HepG2 (cell line): ENCODE data around the gene DDX59.

ENCODE experiments used
- MAX ChIP-seq: IDR thresholded peaks from 2 replicates; pipeline ENCODE4 v1.6.1; 2012; ENCODE audit warnings: inconsistent platforms
- RAD21 ChIP-seq: fragments of 450-650 bp; formaldehyde crosslinking; IDR thresholded peaks from 2 replicates; pipeline ENCODE4 v1.5.0; 2020; ENCODE audit warnings: mild to moderate bottlenecking
- REST ChIP-seq, 2 experiments: IDR thresholded peaks; 2 replicates each; pipeline ENCODE4 v1.6.1; 2011 to 2012; ENCODE audit warnings: low read length in 2 of 2, borderline replicate concordance in 1 of 2, low read depth in 1 of 2, mild to moderate bottlenecking in 1 of 2, moderate library complexity in 1 of 2
- SMAD3 ChIP-seq: sonication (generic); formaldehyde crosslinking; IDR thresholded peaks from 2 replicates; pipeline ENCODE4 v1.4.0; 2020; ENCODE audit warnings: missing genetic modification reagents
- ZNF431 ChIP-seq: sonication (generic); formaldehyde crosslinking; IDR thresholded peaks from 2 replicates; pipeline ENCODE4 v1.9.0; 2022; ENCODE audit warnings: missing genetic modification reagents, low read depth, mild to moderate bottlenecking, borderline replicate concordance
- ZNF768 ChIP-seq: sonication (generic); formaldehyde crosslinking; IDR thresholded peaks from 2 replicates; pipeline ENCODE4 v1.4.0; 2020; ENCODE audit warnings: missing genetic modification reagents
- ZNF780A ChIP-seq: sonication (generic); formaldehyde crosslinking; IDR thresholded peaks from 2 replicates; pipeline ENCODE4 v1.8.0; 2022; ENCODE audit warnings: mild to moderate bottlenecking, missing genetic modification reagents, moderate library complexity
- TF ChIP-seq, protein P1 (sequence below): sonication (generic); formaldehyde crosslinking; IDR thresholded peaks from 2 replicates; pipeline ENCODE4 v1.5.0; 2020; ENCODE audit warnings: mild to moderate bottlenecking, missing genetic modification reagents, moderate library complexity
- TF ChIP-seq, protein P2 (sequence below): sonication (generic); formaldehyde crosslinking; IDR thresholded peaks from 2 replicates; pipeline ENCODE4 v1.4.0; 2020; ENCODE audit warnings: missing genetic modification reagents, borderline replicate concordance
- TF ChIP-seq, protein P3 (sequence below): sonication (generic); formaldehyde crosslinking; IDR thresholded peaks from 2 replicates; pipeline ENCODE4 v1.9.0; 2021; ENCODE audit warnings: missing genetic modification reagents, borderline replicate concordance

- TF ChIP-seq REST (IDR thresholded peaks at IDR 0.05; ENCODE audit: borderline replicate concordance in 1 of 2, low read depth in 1 of 2, low read length in 2 of 2) = no peak
- TF ChIP-seq MAX = no peak
- TF ChIP-seq, protein P1, sequence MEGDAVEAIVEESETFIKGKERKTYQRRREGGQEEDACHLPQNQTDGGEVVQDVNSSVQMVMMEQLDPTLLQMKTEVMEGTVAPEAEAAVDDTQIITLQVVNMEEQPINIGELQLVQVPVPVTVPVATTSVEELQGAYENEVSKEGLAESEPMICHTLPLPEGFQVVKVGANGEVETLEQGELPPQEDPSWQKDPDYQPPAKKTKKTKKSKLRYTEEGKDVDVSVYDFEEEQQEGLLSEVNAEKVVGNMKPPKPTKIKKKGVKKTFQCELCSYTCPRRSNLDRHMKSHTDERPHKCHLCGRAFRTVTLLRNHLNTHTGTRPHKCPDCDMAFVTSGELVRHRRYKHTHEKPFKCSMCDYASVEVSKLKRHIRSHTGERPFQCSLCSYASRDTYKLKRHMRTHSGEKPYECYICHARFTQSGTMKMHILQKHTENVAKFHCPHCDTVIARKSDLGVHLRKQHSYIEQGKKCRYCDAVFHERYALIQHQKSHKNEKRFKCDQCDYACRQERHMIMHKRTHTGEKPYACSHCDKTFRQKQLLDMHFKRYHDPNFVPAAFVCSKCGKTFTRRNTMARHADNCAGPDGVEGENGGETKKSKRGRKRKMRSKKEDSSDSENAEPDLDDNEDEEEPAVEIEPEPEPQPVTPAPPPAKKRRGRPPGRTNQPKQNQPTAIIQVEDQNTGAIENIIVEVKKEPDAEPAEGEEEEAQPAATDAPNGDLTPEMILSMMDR (CRISPR knock-in tag) = no peak
- TF ChIP-seq ZNF431 = no peak
- no peak for TF ChIP-seq ZNF768 (CRISPR knock-in tag)
- no peak for TF ChIP-seq SMAD3
- TF ChIP-seq, protein P2, sequence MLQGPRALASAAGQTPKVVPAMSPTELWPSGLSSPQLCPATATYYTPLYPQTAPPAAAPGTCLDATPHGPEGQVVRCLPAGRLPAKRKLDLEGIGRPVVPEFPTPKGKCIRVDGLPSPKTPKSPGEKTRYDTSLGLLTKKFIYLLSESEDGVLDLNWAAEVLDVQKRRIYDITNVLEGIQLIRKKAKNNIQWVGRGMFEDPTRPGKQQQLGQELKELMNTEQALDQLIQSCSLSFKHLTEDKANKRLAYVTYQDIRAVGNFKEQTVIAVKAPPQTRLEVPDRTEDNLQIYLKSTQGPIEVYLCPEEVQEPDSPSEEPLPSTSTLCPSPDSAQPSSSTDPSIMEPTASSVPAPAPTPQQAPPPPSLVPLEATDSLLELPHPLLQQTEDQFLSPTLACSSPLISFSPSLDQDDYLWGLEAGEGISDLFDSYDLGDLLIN = no peak
- TF ChIP-seq, protein P3, sequence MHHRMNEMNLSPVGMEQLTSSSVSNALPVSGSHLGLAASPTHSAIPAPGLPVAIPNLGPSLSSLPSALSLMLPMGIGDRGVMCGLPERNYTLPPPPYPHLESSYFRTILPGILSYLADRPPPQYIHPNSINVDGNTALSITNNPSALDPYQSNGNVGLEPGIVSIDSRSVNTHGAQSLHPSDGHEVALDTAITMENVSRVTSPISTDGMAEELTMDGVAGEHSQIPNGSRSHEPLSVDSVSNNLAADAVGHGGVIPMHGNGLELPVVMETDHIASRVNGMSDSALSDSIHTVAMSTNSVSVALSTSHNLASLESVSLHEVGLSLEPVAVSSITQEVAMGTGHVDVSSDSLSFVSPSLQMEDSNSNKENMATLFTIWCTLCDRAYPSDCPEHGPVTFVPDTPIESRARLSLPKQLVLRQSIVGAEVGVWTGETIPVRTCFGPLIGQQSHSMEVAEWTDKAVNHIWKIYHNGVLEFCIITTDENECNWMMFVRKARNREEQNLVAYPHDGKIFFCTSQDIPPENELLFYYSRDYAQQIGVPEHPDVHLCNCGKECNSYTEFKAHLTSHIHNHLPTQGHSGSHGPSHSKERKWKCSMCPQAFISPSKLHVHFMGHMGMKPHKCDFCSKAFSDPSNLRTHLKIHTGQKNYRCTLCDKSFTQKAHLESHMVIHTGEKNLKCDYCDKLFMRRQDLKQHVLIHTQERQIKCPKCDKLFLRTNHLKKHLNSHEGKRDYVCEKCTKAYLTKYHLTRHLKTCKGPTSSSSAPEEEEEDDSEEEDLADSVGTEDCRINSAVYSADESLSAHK = no peak
- TF ChIP-seq ZNF780A (CRISPR knock-in tag) = no peak
- TF ChIP-seq RAD21 (CRISPR knock-in tag) = no peak
These were observed 3.8 kb downstream of the DDX59 start for GRCh38 chr1:200665861-200666260.
